ENCODE data around the gene MAPK8.

DNA sequence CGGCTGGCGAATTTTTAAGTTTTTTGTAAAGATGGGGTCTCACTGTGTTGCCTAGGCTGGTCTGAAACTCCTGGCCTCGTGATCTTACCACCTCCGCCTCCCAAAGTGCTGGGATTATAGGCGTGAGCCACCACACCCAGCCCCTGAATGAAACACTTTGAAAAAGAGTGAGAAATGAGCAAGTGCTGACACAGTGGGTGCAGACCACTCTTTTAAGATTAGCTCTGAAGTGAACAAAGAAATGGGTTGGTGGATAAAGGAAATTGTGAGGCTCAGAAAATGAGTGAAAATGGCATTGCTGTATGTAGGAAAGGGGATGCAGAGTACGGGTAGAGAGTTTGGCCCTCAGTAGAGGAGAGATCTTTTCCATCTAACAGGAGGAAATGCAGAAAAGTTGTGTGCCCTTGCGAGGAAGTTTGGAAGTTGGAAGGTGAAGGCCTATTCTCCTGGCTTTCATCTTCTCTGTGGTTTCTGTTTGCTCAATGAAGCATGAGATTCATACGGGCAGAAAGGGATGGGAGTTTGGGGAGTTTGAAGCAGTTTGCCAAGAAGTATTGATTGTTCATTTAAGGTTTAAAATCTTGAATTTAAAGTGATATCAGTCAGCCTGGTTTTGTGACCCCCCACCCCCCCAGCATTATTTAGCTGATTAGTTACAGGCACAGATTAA is 11.0 kb downstream of the MAPK8 start:
- no peak for TF ChIP-seq EP300 (IDR thresholded peaks at IDR 0.05; ENCODE audit: low read depth)
- TF ChIP-seq POLR2A (IDR thresholded peaks at IDR 0.05) = no peak
- TF ChIP-seq, protein P1, sequence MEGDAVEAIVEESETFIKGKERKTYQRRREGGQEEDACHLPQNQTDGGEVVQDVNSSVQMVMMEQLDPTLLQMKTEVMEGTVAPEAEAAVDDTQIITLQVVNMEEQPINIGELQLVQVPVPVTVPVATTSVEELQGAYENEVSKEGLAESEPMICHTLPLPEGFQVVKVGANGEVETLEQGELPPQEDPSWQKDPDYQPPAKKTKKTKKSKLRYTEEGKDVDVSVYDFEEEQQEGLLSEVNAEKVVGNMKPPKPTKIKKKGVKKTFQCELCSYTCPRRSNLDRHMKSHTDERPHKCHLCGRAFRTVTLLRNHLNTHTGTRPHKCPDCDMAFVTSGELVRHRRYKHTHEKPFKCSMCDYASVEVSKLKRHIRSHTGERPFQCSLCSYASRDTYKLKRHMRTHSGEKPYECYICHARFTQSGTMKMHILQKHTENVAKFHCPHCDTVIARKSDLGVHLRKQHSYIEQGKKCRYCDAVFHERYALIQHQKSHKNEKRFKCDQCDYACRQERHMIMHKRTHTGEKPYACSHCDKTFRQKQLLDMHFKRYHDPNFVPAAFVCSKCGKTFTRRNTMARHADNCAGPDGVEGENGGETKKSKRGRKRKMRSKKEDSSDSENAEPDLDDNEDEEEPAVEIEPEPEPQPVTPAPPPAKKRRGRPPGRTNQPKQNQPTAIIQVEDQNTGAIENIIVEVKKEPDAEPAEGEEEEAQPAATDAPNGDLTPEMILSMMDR (IDR thresholded peaks at IDR 0.05) = no peak
- no peak for TF ChIP-seq POLR2AphosphoS5 (IDR thresholded peaks at IDR 0.05)

Measured in transverse colon (tissue), 4 donors.